DMS53 treated with DMSO at 0.1 percent for 48 hours (cell line): Measurements from ENCODE around the gene ADAM23.
A peak's percentile ranks its signal among the peaks of the same experiment; 100 is the strongest.

ENCODE experiments used
- DNase-seq: peaks from one replicate; lab custom pipeline; 2025; ENCODE audit not compliant: unreplicated experiment; lab: John Stamatoyannopoulos, UW

The ADAM23 gene

GRCh38 chr2:206442474-206442832, 879 bp upstream of the ADAM23 start:
- DNase-seq: no peak

- DNase-seq: no peak
These were observed 599 bp downstream of the ADAM23 start for GRCh38 chr2:206443735-206444527.

GRCh38 chr2:206445948-206446347, 2.6 kb downstream of the ADAM23 start:
- no peak for DNase-seq

GRCh38 chr2:206452242-206452641, 8.9 kb downstream of the ADAM23 start:
- DNase-seq: no peak

- DNase-seq: no peak
These were observed 9.4 kb downstream of the ADAM23 start for GRCh38 chr2:206452750-206453149.

- no peak for DNase-seq
These were observed 12.9 kb downstream of the ADAM23 start for GRCh38 chr2:206456078-206456754.

GRCh38 chr2:206457188-206457634, 13.9 kb downstream of the ADAM23 start:
- peak; percentile 45 for DNase-seq

GRCh38 chr2:206462240-206462854, 19.0 kb downstream of the ADAM23 start:
- no peak for DNase-seq

GRCh38 chr2:206463685-206464084, 20.4 kb downstream of the ADAM23 start:
- DNase-seq: no peak

- no peak for DNase-seq
These were observed 21.3 kb downstream of the ADAM23 start for GRCh38 chr2:206464597-206464996.

- DNase-seq: no peak
These were observed 28.3 kb downstream of the ADAM23 start for GRCh38 chr2:206471524-206472062.

GRCh38 chr2:206472094-206472493, 28.8 kb downstream of the ADAM23 start:
- no peak for DNase-seq

GRCh38 chr2:206474099-206474498, 30.8 kb downstream of the ADAM23 start:
- no peak for DNase-seq

GRCh38 chr2:206477296-206477695, 34.0 kb downstream of the ADAM23 start:
- no peak for DNase-seq

GRCh38 chr2:206478340-206478739, 35.0 kb downstream of the ADAM23 start:
- DNase-seq: no peak

GRCh38 chr2:206480161-206480560, 36.8 kb downstream of the ADAM23 start:
- DNase-seq: no peak

GRCh38 chr2:206480620-206481019, 37.3 kb downstream of the ADAM23 start:
- no peak for DNase-seq

GRCh38 chr2:206481056-206481455, 37.7 kb downstream of the ADAM23 start:
- no peak for DNase-seq

GRCh38 chr2:206482123-206482522, 38.8 kb downstream of the ADAM23 start:
- no peak for DNase-seq

GRCh38 chr2:206482633-206483032, 39.3 kb downstream of the ADAM23 start:
- DNase-seq: no peak

GRCh38 chr2:206488053-206488452, 44.7 kb downstream of the ADAM23 start:
- no peak for DNase-seq

- no peak for DNase-seq
These were observed 45.3 kb downstream of the ADAM23 start for GRCh38 chr2:206488623-206489022.
